PC-3 (cell line): ENCODE results near the gene FAM162A. TPM values are rescaled to one million over a fixed set of nuclear protein-coding genes. Genes with fewer than 3 reads are reported as not detected.
A peak's percentile ranks its signal among the peaks of the same experiment; 100 is the strongest.

Source experiments
- ATAC-seq: fragments of 200-7000 bp; cut with Tn5 transposase; 2 replicates; pipeline ENCODE4 v1.9.1; 2020; ENCODE audit warnings: mild to moderate bottlenecking, moderate library complexity
- BruUV-seq: library from RNA; stranded (reverse); fragments of 400-500 nt; replicated peaks from 2 replicates; lab custom pipeline; 2021; lab: Mats Ljungman, UMichigan
- CTCF ChIA-PET: fragments of 300-600 bp; sonication (Branson Sonifier 250); formaldehyde crosslinking; loops from one replicate; lab custom pipeline; 2022; ENCODE audit warnings: antibody characterized with exemption; lab: Charles Lee
- POLR2A ChIA-PET: fragments of 300-600 bp; sonication (Branson Sonifier 250); formaldehyde crosslinking; loops from one replicate; lab custom pipeline; 2022; ENCODE audit warnings: antibody characterized with exemption; ENCODE audit not compliant: unreplicated experiment; lab: Charles Lee
- DNase-seq: peaks from one replicate; pipeline ENCODE4 v3.0.0-alpha.2; 2015
- H2AFZ ChIP-seq: fragments of 300-600 bp; sonication (generic); 2 replicates; pipeline ENCODE4 v1.6.0; 2016; ENCODE audit warnings: antibody characterized with exemption, low read length
- H3F3A ChIP-seq: fragments of 300-600 bp; sonication (generic); one replicate; pipeline ENCODE4 v1.6.0; 2017; ENCODE audit warnings: antibody characterized with exemption, low read length, control low read depth, mild to moderate bottlenecking; ENCODE audit not compliant: unreplicated experiment
- H3K27ac ChIP-seq: fragments of 300-600 bp; sonication (generic); 2 replicates; pipeline ENCODE4 v1.5.1; 2016; ENCODE audit warnings: mild to moderate bottlenecking, low read length
- H3K27me3 ChIP-seq: fragments of 300-600 bp; sonication (generic); 2 replicates; pipeline ENCODE4 v1.6.1; 2016; ENCODE audit warnings: low read length, mixed read lengths
- H3K36me3 ChIP-seq: fragments of 300-600 bp; sonication (generic); 2 replicates; pipeline ENCODE4 v1.6.1; 2016; ENCODE audit warnings: low read depth, mixed run types, low read length, mixed read lengths
- H3K4me1 ChIP-seq: fragments of 300-600 bp; sonication (generic); 2 replicates; pipeline ENCODE4 v1.5.1; 2016; ENCODE audit warnings: low read length; ENCODE audit not compliant: insufficient read depth
- H3K4me2 ChIP-seq: fragments of 300-600 bp; sonication (generic); 2 replicates; pipeline ENCODE4 v1.6.0; 2016; ENCODE audit warnings: low read length
- H3K4me3 ChIP-seq: fragments of 300-600 bp; sonication (generic); 2 replicates; pipeline ENCODE4 v1.5.1; 2016; ENCODE audit warnings: mild to moderate bottlenecking, low read length, mixed read lengths
- H3K79me2 ChIP-seq: fragments of 300-600 bp; sonication (generic); 2 replicates; pipeline ENCODE4 v1.6.1; 2017; ENCODE audit warnings: low read length, mixed read lengths
- H3K9ac ChIP-seq: fragments of 300-600 bp; sonication (generic); 2 replicates; pipeline ENCODE4 v1.6.0; 2016; ENCODE audit warnings: mild to moderate bottlenecking, low read length
- H3K9me2 ChIP-seq: fragments of 300-600 bp; sonication (generic); replicated peaks from 2 replicates; pipeline ENCODE4 v1.6.1; 2016; ENCODE audit warnings: mixed run types, low read length, mixed read lengths
- H3K9me3 ChIP-seq: fragments of 300-600 bp; sonication (generic); 2 replicates; pipeline ENCODE4 v1.6.1; 2016; ENCODE audit warnings: low read length, mixed read lengths
- H4K20me1 ChIP-seq: fragments of 300-600 bp; sonication (generic); 2 replicates; pipeline ENCODE4 v1.6.1; 2016; ENCODE audit warnings: low read length, mixed read lengths
- EZH2 ChIP-seq: fragments of 300-600 bp; sonication (generic); IDR thresholded peaks from one replicate; pipeline ENCODE4 v1.6.1; 2017; ENCODE audit warnings: antibody characterized with exemption, mild to moderate bottlenecking, low read length; ENCODE audit not compliant: unreplicated experiment
- EZH2phosphoT487 ChIP-seq: fragments of 300-600 bp; sonication (generic); IDR thresholded peaks from 2 replicates; pipeline ENCODE4 v1.6.1; 2018; ENCODE audit warnings: mild to moderate bottlenecking, antibody characterized with exemption, low read length, borderline replicate concordance
- intact Hi-C: fragments of 100-400 bp; cut with micrococcal nuclease; formaldehyde crosslinking; loops from 2 replicates; pipeline ENCODE4 v1.9.0; 2023
- total RNA-seq: library from RNA; depleted of rRNA; stranded (reverse); fragments of >200 nt; gene quantifications from 2 replicates; pipeline ENCODE4 v1.2.3, GENCODE V29; 2014
- TF ChIP-seq, protein P1 (sequence below): fragments of 300-600 bp; sonication (generic); conservative IDR thresholded peaks from 2 replicates; pipeline ENCODE4 v1.5.1; 2017; ENCODE audit warnings: antibody characterized with exemption, low read depth, mild to moderate bottlenecking, low read length

Gene FAM162A
- total RNA-seq, 1 experiment from 2014 or later = 126 TPM

- intact Hi-C loops = loop anchor here (2.0 to 5.0 kb wide), 2 partner anchors 21 to 285 kb away; no protein-coding TSS in a partner anchor
- H3K4me3 ChIP-seq = no peak overlapping the region
- no peak for TF ChIP-seq EZH2phosphoT487
- TF ChIP-seq EZH2 = no peak
- TF ChIP-seq, protein P1, sequence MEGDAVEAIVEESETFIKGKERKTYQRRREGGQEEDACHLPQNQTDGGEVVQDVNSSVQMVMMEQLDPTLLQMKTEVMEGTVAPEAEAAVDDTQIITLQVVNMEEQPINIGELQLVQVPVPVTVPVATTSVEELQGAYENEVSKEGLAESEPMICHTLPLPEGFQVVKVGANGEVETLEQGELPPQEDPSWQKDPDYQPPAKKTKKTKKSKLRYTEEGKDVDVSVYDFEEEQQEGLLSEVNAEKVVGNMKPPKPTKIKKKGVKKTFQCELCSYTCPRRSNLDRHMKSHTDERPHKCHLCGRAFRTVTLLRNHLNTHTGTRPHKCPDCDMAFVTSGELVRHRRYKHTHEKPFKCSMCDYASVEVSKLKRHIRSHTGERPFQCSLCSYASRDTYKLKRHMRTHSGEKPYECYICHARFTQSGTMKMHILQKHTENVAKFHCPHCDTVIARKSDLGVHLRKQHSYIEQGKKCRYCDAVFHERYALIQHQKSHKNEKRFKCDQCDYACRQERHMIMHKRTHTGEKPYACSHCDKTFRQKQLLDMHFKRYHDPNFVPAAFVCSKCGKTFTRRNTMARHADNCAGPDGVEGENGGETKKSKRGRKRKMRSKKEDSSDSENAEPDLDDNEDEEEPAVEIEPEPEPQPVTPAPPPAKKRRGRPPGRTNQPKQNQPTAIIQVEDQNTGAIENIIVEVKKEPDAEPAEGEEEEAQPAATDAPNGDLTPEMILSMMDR = no peak
- no peaks in the 10 kb centered on the region for H3K9me3 ChIP-seq
- BruUV-seq = no TSS peak
- CTCF ChIA-PET = interaction anchor here (0.6 kb wide), 1 partner anchor 250 kb away, joined by 3 read pairs; no protein-coding TSS in a partner anchor
- no peak for DNase-seq
- H2AFZ ChIP-seq = no peak overlapping the region
- peaks cover 11% of the 10 kb centered on the region for H3K4me1 ChIP-seq
- H3K27ac ChIP-seq = no peak overlapping the region
- H3F3A ChIP-seq = no peaks in the 10 kb centered on the region
- no peaks in the 10 kb centered on the region for H3K27me3 ChIP-seq
- H4K20me1 ChIP-seq = no peaks in the 10 kb centered on the region
- no peak overlapping the region for H3K9ac ChIP-seq
- H3K9me2 ChIP-seq = no peaks in the 10 kb centered on the region
- no peak overlapping the region for H3K4me2 ChIP-seq
- ATAC-seq = no peak
- POLR2A ChIA-PET = interaction anchor here (0.5 to 1.5 kb wide), 2 partner anchors 8 to 41 kb away, joined by 3 to 5 read pairs; partner anchors contain the start of gene FAM162A
- H3K79me2 ChIP-seq = peaks cover 28% of the 10 kb centered on the region
- H3K36me3 ChIP-seq = peaks cover 12% of the 10 kb centered on the region; the same call in 1 of the 2 replicates
These were observed 7.9 kb downstream of the FAM162A start for GRCh38 chr3:122391681-122392446.

DNA sequence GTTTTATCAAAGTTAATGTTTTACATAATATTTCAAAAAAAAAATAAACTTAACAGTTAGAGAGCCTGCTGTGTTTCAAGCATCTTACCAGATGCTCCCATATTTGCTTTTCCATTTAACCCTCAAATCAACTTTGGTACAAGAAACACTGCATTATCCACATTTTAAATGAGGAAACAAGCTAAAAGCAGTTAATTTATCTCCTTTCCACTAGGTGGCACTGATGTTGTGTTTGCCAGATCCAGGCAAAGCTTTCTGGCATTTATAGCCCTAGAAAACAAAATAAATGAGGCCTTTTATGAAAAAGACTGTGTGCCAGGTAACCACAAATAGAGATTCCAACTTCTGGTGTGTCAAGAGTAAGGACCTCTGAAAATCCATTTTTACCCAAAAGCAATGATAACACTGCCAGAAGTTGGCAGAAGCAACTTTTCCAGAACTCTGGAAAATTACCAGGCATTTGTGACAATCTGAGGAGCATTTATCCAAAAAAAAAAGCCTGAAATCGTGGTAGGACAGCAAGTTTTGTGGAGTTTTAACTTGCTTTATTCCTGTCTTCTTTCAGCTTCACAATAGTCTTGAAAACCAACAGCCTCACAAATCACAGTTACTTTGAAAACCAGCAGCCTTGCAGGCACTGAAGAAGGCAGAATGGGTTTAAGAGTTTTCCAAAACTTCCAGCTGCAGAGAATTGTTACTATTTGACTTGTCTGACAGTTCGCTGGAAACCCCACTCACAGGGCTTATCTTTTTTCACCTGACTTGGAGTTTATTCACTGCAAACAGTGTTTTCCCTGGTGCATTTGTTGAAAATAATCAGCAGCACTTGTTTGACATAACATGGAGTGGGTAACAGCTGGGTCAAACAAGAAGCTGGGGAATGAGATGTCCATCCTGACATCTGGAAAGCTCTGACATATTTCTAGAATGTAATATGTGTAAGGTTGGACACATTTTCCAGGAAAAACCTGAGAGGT is 9.2 kb downstream of the FAM162A start:
- intact Hi-C loops = loop anchor here (2.0 to 5.0 kb wide), 2 partner anchors 20 to 284 kb away; no protein-coding TSS in a partner anchor
- no peak overlapping the region for H2AFZ ChIP-seq
- ATAC-seq (peak; percentile 57), DNase-seq (peak; percentile 71)
- no peaks in the 10 kb centered on the region for H4K20me1 ChIP-seq
- no peak overlapping the region for H3K4me2 ChIP-seq
- POLR2A ChIA-PET = interaction anchor here (0.6 to 1.5 kb wide), 3 partner anchors 9 to 90 kb away, joined by 3 to 5 read pairs (median 5); partner anchors contain the start of gene FAM162A
- H3K4me3 ChIP-seq = no peak overlapping the region
- TF ChIP-seq, protein P1 = peak; percentile 93
- no peak for TF ChIP-seq EZH2phosphoT487
- H3F3A ChIP-seq = no peaks in the 10 kb centered on the region
- H3K27ac ChIP-seq = no peak overlapping the region
- CTCF ChIA-PET = interaction anchor here (0.5 to 1.6 kb wide), 11 partner anchors 9 to 287 kb away, joined by 3 to 13 read pairs (median 3); partner anchors contain the start of gene FAM162A
- H3K9me2 ChIP-seq = no peaks in the 10 kb centered on the region
- no peaks in the 10 kb centered on the region for H3K27me3 ChIP-seq
- H3K9ac ChIP-seq = no peak overlapping the region
- peaks cover 7% of the 10 kb centered on the region; the same call in 1 of the 2 replicates for H3K36me3 ChIP-seq
- no peaks in the 10 kb centered on the region for H3K4me1 ChIP-seq
- peaks cover 15% of the 10 kb centered on the region for H3K79me2 ChIP-seq
- H3K9me3 ChIP-seq = no peaks in the 10 kb centered on the region
- BruUV-seq = no TSS peak
